Raji (cell line): Measurements from ENCODE around the gene GABRG3.

ENCODE experiments used
- POLR2A ChIP-seq: IDR thresholded peaks from 2 replicates; pipeline ENCODE4 v1.6.1; 2011; ENCODE audit warnings: low read depth, low read length, control low read depth; ENCODE audit not compliant: insufficient read depth

The GABRG3 gene

GRCh38 chr15:27077790-27078189, 106.8 kb downstream of the GABRG3 start:
- no peak for TF ChIP-seq POLR2A

- TF ChIP-seq POLR2A, result no peak
Observed at GRCh38 chr15:27081676-27082418, 110.9 kb downstream of the GABRG3 start.

- no peak for TF ChIP-seq POLR2A
Observed at GRCh38 chr15:27082526-27082925, 111.5 kb downstream of the GABRG3 start.

GRCh38 chr15:27084844-27085243, 113.9 kb downstream of the GABRG3 start:
- no peak for TF ChIP-seq POLR2A

GRCh38 chr15:27086149-27086548, 115.2 kb downstream of the GABRG3 start:
- no peak for TF ChIP-seq POLR2A

- TF ChIP-seq POLR2A, result no peak
Observed at GRCh38 chr15:27086805-27087204, 115.8 kb downstream of the GABRG3 start.

GRCh38 chr15:27087651-27088583, 116.9 kb downstream of the GABRG3 start:
- TF ChIP-seq POLR2A, result no peak

GRCh38 chr15:27088584-27089232, 117.7 kb downstream of the GABRG3 start:
- TF ChIP-seq POLR2A, result no peak

GRCh38 chr15:27089233-27089586, 118.2 kb downstream of the GABRG3 start:
- TF ChIP-seq POLR2A, result no peak

- TF ChIP-seq POLR2A, result no peak
Observed at GRCh38 chr15:27089676-27090075, 118.7 kb downstream of the GABRG3 start.

- no peak for TF ChIP-seq POLR2A
Observed at GRCh38 chr15:27091270-27091940, 120.4 kb downstream of the GABRG3 start.

GRCh38 chr15:27092390-27092789, 121.4 kb downstream of the GABRG3 start:
- no peak for TF ChIP-seq POLR2A

- no peak for TF ChIP-seq POLR2A
Observed at GRCh38 chr15:27094235-27094634, 123.3 kb downstream of the GABRG3 start.

- no peak for TF ChIP-seq POLR2A
Observed at GRCh38 chr15:27095886-27096624, 125.1 kb downstream of the GABRG3 start.
